ENCODE results near the gene TRABD.

The TRABD gene

GRCh38 chr22:50186761-50187523 is 1.2 kb downstream of the TRABD start:
- no peak for DNase-seq (ENCODE audit: low read depth in 2 of 2)

- DNase-seq (ENCODE audit: low read depth in 2 of 2): no peak
Measured at GRCh38 chr22:50188356-50188755, 2.6 kb downstream of the TRABD start.

- DNase-seq (ENCODE audit: low read depth in 2 of 2): no peak
Measured at GRCh38 chr22:50189184-50189848, 3.6 kb downstream of the TRABD start.

GRCh38 chr22:50189849-50190181 is 4.1 kb downstream of the TRABD start:
- no peak for DNase-seq (ENCODE audit: low read depth in 2 of 2)

GRCh38 chr22:50190182-50190940 is 4.6 kb downstream of the TRABD start:
- DNase-seq (ENCODE audit: low read depth in 2 of 2): peak; percentile 60 to 64

GRCh38 chr22:50190941-50191741 is 5.4 kb downstream of the TRABD start:
- peak; percentile 48 to 55 for DNase-seq (ENCODE audit: low read depth in 2 of 2)

GRCh38 chr22:50192436-50193204 is 6.9 kb downstream of the TRABD start:
- DNase-seq (ENCODE audit: low read depth in 2 of 2): no peak

GRCh38 chr22:50193621-50194020 is 7.9 kb downstream of the TRABD start:
- DNase-seq (ENCODE audit: low read depth in 2 of 2): no peak

- DNase-seq (ENCODE audit: low read depth in 2 of 2): no peak
Measured at GRCh38 chr22:50194037-50194805, 8.5 kb downstream of the TRABD start.

- DNase-seq (ENCODE audit: low read depth in 2 of 2): no peak
Measured at GRCh38 chr22:50196256-50196655, 10.5 kb downstream of the TRABD start.

GRCh38 chr22:50197000-50197800 is 11.5 kb downstream of the TRABD start:
- no peak for DNase-seq (ENCODE audit: low read depth in 2 of 2)

GRCh38 chr22:50197856-50198623 is 12.3 kb downstream of the TRABD start:
- DNase-seq (ENCODE audit: low read depth in 2 of 2): no peak

GRCh38 chr22:50198624-50199017 is 12.9 kb downstream of the TRABD start:
- DNase-seq (ENCODE audit: low read depth in 2 of 2): no peak

GRCh38 chr22:50199251-50199721 is 13.6 kb downstream of the TRABD start:
- no peak for DNase-seq (ENCODE audit: low read depth in 2 of 2)

GRCh38 chr22:50199829-50200460 is 14.2 kb downstream of the TRABD start:
- no peak for DNase-seq (ENCODE audit: low read depth in 2 of 2)

- DNase-seq (ENCODE audit: low read depth in 2 of 2): peak; percentile 91 to 92
Measured at GRCh38 chr22:50200461-50201190, 14.9 kb downstream of the TRABD start, which contains the start of gene SELENOO. TSS of gene SELENOO (plus strand) at chr22:50201011. CDS start at chr22:50201037, 26 bp downstream.
